B cell (primary cell): ENCODE measurements around the gene ASPN.

Experiments
- CTCF ChIP-seq: fragments of 200-600 bp; IDR thresholded peaks from one replicate; pipeline ENCODE4 v1.8.0; 2022; ENCODE audit warnings: antibody characterized with exemption, mild to moderate bottlenecking
- EZH2 ChIP-seq: IDR thresholded peaks from 2 replicates; pipeline ENCODE4 v1.6.1; 2012; ENCODE audit warnings: borderline replicate concordance, low read depth, mild to moderate bottlenecking, moderate library complexity, low read length; ENCODE audit not compliant: insufficient read depth, poor library complexity, severe bottlenecking

- TF ChIP-seq CTCF (no peak), EZH2 (no peak)
Observed at GRCh38 chr9:92500725-92501124, 18.4 kb upstream of the ASPN start.
